Measurements from ENCODE around the gene SRRM4. TPM values are rescaled to one million over a fixed set of nuclear protein-coding genes. Genes with fewer than 3 reads are reported as not detected.

The SRRM4 gene
- total RNA-seq, 1 experiment from 2014 or later, result 1.4 TPM

DNA sequence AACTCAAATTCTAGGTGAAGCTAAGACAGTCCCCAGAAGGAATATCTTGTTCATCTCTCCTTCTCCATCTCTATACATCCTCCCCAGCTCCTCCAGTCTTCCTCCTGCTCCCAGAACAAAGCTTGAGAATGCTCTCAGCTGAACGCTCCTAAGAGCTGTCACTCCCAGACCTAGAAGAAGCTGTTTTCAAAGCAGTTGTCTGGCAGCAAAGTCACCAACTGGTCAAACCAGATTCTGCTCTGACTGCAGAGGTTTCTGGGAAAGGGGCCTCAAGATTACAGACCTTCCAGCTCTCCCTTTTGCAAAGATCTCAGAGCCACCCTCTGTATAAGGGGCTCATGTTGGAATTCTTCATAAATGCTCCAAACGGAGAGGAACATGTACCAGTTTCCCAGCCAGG is 187.8 kb downstream of the SRRM4 start:
- WGBS (ENCODE audit: extremely low coverage, insufficient read length, low lambda C conversion rate), result no CpG with 5 or more reads among the region's 2 CpGs
- no peak overlapping the region for H4K8ac ChIP-seq (replicated peaks; ENCODE audit: insufficient read length, low read depth, low read length)
- no peaks in the 10 kb centered on the region for H4K20me1 ChIP-seq (ENCODE audit: control insufficient read depth, insufficient read depth, insufficient read length)
- no peaks in the 10 kb centered on the region for H3K23me2 ChIP-seq (ENCODE audit: insufficient read length, low read depth, low read length, poor library complexity, severe bottlenecking)
- no peak overlapping the region for H2BK5ac ChIP-seq (ENCODE audit: insufficient read length, low read length)
- Mint-ChIP-seq H3K9me3 (peaks cover 0 to 2% of the 10 kb centered on the region in 2 experiments; a peak in 1 of 5 replicates), H3K4me1 (peaks cover 25 to 33% of the 10 kb centered on the region in 2 experiments), H3K27me3 (ENCODE audit: low read depth) (peaks cover 18% of the 10 kb centered on the region), H3K4me3 (no peak overlapping the region), H3K27ac (no peak overlapping the region), H3K36me3 (ENCODE audit: insufficient read depth in 1 of 3, low read depth in 3 of 3) (peaks cover 3 to 8% (median 3%) of the 10 kb centered on the region in 3 experiments; a peak in 2 of 7 replicates)
- no peak overlapping the region for H2BK120ac ChIP-seq (ENCODE audit: low read depth, low read length, poor library complexity, severe bottlenecking)
- no peak overlapping the region for H3K9ac ChIP-seq (ENCODE audit: extremely low read depth, insufficient read length, low read length)
- H3K27ac ChIP-seq (ENCODE audit: insufficient read length, low read depth, low read length), result no peak overlapping the region
- no peak overlapping the region for H3K23ac ChIP-seq (ENCODE audit: insufficient read length, low read depth, low read length)
- no peak for TF ChIP-seq CTCF (conservative IDR thresholded peaks at IDR 0.05)
- no peak overlapping the region for H2BK12ac ChIP-seq (ENCODE audit: insufficient read length, low read depth, low read length)
- H2AK5ac ChIP-seq (ENCODE audit: insufficient read length, low read length), result no peak overlapping the region
- no peak overlapping the region for H3K4me2 ChIP-seq (ENCODE audit: insufficient read depth, insufficient read length, low read length)
- no peak overlapping the region for H2BK20ac ChIP-seq (ENCODE audit: low read depth, low read length, poor library complexity, severe bottlenecking)
- H3K79me1 ChIP-seq (ENCODE audit: insufficient read depth, low read depth, low read length, poor library complexity, severe bottlenecking), result no peaks in the 10 kb centered on the region
- H4K91ac ChIP-seq (ENCODE audit: insufficient read length, low read depth, low read length), result no peak overlapping the region
- H4K5ac ChIP-seq (ENCODE audit: insufficient read length, low read depth, low read length), result no peak overlapping the region
- H3K56ac ChIP-seq (ENCODE audit: insufficient read length, low read depth, low read length), result no peak overlapping the region
- H3K27me3 ChIP-seq (ENCODE audit: insufficient read depth, low read length), result no peaks in the 10 kb centered on the region
- no peak overlapping the region; the same call in 1 of the 2 replicates for H2BK15ac ChIP-seq (ENCODE audit: low read depth, low read length)
- H3K18ac ChIP-seq (ENCODE audit: insufficient read length, low read depth, low read length), result no peak overlapping the region
- no peaks in the 10 kb centered on the region for H3K9me3 ChIP-seq (ENCODE audit: control insufficient read depth, low read depth, low read length)
- H3K14ac ChIP-seq (ENCODE audit: insufficient read depth, low read length), result no peak overlapping the region
- no peaks in the 10 kb centered on the region for H3K79me2 ChIP-seq (ENCODE audit: insufficient read depth, low read length)
- H3T11ph ChIP-seq (ENCODE audit: low read length), result no peak overlapping the region
- H2AFZ ChIP-seq (ENCODE audit: low read length), result no peak overlapping the region
- H3K4ac ChIP-seq (ENCODE audit: low read depth, low read length), result no peak overlapping the region
- DNase-seq, result no peak
- H3K4me1 ChIP-seq (ENCODE audit: insufficient read depth, low read length), result peaks cover 4% of the 10 kb centered on the region; the same call in 1 of the 2 replicates

All from H9 (cell line).